GM12864 (cell line): ENCODE measurements around the gene GAB1.

Experiments used
- DNase-seq: peaks from one replicate; pipeline ENCODE4 v3.0.0-alpha.2; 2011; ENCODE audit warnings: low read depth
- H3K4me3 ChIP-seq: 2 replicates; pipeline ENCODE4 v1.5.1; 2011; ENCODE audit warnings: mild to moderate bottlenecking, low read depth, low read length, control low read depth
- TF ChIP-seq, protein P1 (sequence below): IDR thresholded peaks from 2 replicates; pipeline ENCODE4 v1.5.1; 2011; ENCODE audit warnings: low read depth, mild to moderate bottlenecking, moderate library complexity, low read length, control low read depth, inconsistent platforms; ENCODE audit errors: missing control alignments

GAB1 gene

DNA sequence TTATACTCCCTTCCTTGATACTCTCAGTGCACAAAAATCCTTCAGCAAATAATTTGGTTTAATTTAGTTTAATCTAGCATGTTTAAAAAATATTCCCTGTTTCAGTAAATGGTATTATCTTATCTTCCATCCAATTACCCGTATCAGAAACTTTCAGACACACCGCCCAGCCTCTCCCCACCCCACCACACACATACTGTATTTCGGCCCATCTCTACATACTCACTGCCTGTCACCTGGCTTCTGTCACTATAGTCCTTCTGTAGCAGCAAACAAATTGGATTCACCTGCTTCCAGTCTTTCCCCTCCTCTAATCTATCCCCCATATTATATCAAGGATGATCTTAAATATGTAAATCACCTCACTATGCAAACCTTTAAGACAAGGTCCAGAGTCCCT lies 24.8 kb upstream of the GAB1 start:
- DNase-seq = no peak
- TF ChIP-seq, protein P1, sequence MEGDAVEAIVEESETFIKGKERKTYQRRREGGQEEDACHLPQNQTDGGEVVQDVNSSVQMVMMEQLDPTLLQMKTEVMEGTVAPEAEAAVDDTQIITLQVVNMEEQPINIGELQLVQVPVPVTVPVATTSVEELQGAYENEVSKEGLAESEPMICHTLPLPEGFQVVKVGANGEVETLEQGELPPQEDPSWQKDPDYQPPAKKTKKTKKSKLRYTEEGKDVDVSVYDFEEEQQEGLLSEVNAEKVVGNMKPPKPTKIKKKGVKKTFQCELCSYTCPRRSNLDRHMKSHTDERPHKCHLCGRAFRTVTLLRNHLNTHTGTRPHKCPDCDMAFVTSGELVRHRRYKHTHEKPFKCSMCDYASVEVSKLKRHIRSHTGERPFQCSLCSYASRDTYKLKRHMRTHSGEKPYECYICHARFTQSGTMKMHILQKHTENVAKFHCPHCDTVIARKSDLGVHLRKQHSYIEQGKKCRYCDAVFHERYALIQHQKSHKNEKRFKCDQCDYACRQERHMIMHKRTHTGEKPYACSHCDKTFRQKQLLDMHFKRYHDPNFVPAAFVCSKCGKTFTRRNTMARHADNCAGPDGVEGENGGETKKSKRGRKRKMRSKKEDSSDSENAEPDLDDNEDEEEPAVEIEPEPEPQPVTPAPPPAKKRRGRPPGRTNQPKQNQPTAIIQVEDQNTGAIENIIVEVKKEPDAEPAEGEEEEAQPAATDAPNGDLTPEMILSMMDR = no peak

DNA sequence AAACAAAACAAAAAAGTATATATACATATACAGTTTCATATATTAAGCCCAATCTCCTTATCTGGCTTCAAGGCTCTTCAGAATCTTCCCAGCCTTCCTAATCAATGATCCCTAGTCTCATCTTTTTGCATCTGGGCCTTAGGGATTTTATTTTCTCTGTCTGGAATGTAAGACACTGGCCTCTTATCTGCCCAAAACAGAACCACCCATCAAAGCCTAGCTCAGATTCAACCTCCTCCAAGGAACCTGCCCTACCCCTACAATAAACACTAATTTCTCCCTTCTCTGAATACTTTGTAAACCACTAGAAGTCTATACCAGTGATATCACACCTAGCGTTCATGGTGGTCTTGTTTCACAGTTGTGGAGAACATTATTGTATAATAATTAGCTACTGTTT lies 23.2 kb upstream of the GAB1 start:
- TF ChIP-seq, protein P1 = no peak
- DNase-seq = no peak
- no peak overlapping the region for H3K4me3 ChIP-seq

More for the DNA sequence above, 24.8 kb upstream of the GAB1 start:
- H3K4me3 ChIP-seq = no peak overlapping the region

DNA sequence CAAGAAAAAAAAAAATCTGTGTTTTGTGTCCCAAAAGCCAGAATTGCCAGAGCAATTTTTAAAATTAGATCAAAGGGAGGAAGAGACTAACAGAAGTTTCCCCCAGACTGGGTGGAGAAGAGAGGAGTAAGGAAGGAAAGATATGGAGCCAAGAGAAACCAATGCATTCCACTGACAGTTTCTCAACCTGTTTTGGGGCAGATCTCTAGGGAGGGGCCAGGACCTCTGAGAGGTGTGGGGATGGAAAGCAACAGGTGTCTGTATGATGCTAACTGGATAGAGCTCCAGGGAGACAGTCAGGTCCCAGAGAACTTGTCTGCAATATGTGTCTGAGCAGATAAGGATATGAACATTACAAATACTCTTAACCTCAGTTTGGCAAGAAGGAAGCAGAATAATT lies 22.7 kb upstream of the GAB1 start:
- H3K4me3 ChIP-seq = no peak overlapping the region
- TF ChIP-seq, protein P1 = no peak
- no peak for DNase-seq

DNA sequence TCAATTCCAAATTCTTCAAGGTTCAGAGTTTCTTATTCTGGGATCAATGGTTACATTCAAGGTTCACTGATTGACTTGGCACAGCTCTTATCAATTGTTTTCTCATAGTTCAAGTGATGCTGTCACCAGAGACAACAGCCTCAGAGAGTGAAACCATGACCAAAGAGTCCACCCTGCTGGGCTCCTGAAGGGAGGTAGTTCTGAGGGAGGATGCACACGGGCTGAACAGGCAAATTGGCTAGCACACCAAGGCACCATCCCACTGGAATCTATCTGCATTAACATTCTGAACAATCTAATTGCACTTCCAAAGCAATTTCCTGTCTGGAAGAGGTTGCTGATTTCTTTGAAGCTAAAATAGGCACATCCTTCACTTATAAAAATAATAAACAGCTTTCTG lies 16.6 kb upstream of the GAB1 start:
- TF ChIP-seq, protein P1 = no peak
- no peak overlapping the region for H3K4me3 ChIP-seq
- no peak for DNase-seq

DNA sequence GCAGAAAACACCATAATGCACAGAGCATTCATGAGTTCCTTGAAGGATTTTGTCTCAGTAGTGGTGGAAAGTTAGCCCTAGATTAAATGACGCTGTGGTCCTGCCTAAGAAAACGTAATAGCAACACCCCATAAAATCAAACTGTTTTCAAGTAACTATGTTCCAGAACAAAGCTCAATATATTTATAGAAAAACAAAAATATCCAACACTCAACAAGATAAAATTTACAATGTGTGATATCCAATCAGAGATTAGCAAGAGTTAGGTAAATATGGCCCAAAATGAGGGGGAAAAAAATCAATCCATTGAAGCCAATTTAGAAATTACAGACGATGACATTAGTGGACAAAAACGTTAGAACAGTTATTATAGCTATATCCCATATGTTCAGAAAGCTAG lies 9.9 kb upstream of the GAB1 start:
- H3K4me3 ChIP-seq = no peak overlapping the region
- TF ChIP-seq, protein P1 = no peak
- DNase-seq = no peak

DNA sequence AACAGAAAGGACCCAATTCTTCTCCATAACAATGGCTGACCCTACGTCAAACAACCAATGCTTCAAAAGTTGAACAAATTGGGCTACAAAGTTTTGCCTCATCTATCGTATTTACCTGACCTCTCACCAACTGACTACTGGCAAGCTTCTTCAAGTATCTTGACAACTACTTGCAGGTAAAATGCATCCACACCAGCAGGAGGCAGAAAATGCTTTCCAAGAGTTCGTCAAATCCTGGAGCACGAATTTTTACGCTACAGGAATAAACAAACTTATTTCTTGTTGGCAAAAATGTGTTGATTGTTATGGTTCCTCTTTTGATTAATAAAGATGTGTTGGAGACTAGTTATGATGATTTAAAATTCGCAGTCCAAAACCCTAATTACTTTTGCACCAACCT lies 6.7 kb upstream of the GAB1 start:
- H3K4me3 ChIP-seq = no peak overlapping the region
- TF ChIP-seq, protein P1 = no peak
- no peak for DNase-seq

DNA sequence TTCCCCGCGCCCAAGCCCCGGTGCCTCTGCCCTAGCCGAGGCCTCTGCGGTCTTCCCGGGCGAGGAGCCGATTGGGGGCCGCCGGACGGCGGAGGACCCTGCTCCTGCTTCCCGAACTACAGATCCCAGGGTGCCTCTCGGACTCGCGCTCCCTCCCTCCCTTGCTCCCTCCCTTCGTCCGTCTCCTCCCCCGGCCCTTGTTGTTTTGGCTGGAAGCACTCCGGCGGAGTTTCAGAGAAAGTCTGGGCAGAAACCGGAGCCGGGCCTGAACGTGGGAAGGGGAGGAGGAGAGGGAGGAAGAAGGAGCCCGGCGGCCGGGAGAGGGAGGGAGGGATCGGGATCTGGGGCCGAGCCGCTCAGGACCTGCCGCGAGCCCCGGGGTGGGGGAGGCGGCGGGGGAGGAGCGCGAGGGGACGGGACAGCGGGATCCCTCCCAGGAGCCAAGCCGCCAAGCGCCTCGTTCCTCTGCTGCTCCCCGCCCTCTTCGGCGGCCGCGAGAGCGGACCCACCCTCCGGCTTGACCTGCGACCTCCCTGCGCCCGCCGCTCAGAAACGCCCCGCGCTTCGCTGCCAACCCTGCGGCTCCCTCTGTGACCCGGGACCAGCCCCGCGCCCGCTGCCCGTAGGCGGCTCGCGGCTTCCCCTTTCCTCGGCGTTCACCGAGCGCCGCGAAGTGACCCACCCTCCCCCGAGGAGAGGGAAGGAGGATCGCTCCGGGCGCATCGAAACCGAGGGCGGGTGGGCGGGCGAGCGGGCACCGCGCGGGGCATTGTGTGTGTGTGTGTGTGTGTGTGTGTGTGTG lies 496 bp upstream of the GAB1 start:
- DNase-seq = no peak
- TF ChIP-seq, protein P1 = no peak
- peak overlapping the region; percentile 85 for H3K4me3 ChIP-seq
